ENCODE results near the gene RND2. TPM values are rescaled to one million over a fixed set of nuclear protein-coding genes. Genes with fewer than 3 reads are reported as not detected.

The RND2 gene
- total and polyA plus RNA-seq, 2 of the 13 experiments (the other 11 are each of a cell fraction or from before 2014, with no cell fraction given): 0.05 to 0.11 TPM

DNA sequence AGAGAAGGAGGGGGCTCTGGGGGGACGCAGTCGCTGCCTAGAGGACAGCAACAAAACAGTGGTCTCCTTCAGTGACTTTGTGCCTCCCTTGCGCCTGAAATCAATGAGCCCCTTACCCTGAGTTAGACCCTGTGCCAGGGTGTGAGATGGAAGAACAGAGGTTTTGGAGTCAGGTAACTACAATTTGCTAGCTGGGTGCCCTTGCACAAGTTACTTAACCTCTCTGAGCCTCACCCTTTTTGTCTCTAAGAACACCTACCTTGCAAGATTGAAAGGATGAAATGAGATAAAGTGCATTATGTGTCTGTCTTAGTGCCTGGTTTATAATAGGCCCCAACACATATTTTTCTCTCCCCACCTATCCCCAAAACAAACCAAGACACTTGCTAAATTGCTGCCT lies 9.9 kb downstream of the RND2 start:
- H3K9me3 ChIP-seq (ENCODE audit: low read length): no peaks in the 10 kb centered on the region
- ChIA-PET CTCF (ENCODE audit: low intra/inter-chr PET ratio, low total read pairs) (no interaction called here), POLR2A (interaction anchor here (2.3 kb wide), 1 partner anchor 37 kb away, joined by 6 read pairs; the partner anchor contains the start of gene RPL27)
- H3K4me1 ChIP-seq (ENCODE audit: insufficient read depth, low read length): peaks cover 44% of the 10 kb centered on the region
- no peak overlapping the region for H3K4me2 ChIP-seq (ENCODE audit: low read depth, low read length)
- no peaks in the 10 kb centered on the region for H3K36me3 ChIP-seq (replicated peaks in 1 of 2; ENCODE audit: control insufficient read depth in 1 of 2, insufficient read depth in 2 of 2, low read length in 2 of 2)
- WGBS (ENCODE audit: low lambda C conversion rate): 100% methylated on average over 3 of the region's 3 CpGs
- DNase-seq (ENCODE audit: low spot score) (no peak), ATAC-seq (no peak), FAIRE-seq (no peak)
- H3K27me3 ChIP-seq (ENCODE audit: control insufficient read depth in 1 of 2, insufficient read depth in 2 of 2, low read length in 2 of 2): no peaks in the 10 kb centered on the region
- H3K79me2 ChIP-seq (ENCODE audit: insufficient read depth, low read length): no peaks in the 10 kb centered on the region
- H3K27ac ChIP-seq (ENCODE audit: extremely low read length, insufficient read depth, low read length): no peak overlapping the region
- in situ Hi-C loops (cut with HindIII; ENCODE audit: extremely low pct_ligation_motif_present, low pct_unique_long_range_greater_than_20kb) (no loop called here), intact Hi-C loops (cut with micrococcal nuclease; ENCODE audit: unreplicated experiment) (no loop called here)
- H3K9ac ChIP-seq (ENCODE audit: insufficient read depth, low read depth, low read length): no peak overlapping the region
- no peaks in the 10 kb centered on the region for H4K20me1 ChIP-seq (ENCODE audit: insufficient read depth, low read length)
- H2AFZ ChIP-seq (ENCODE audit: low read length): no peak overlapping the region
- BruUV-seq (replicated peaks): no TSS peak
- peak; percentile 67; the same call in 1 of the 2 replicates for TF ChIP-seq ZNF768 (CRISPR knock-in tag; IDR thresholded peaks at IDR 0.05)
- TF ChIP-seq, protein P1, sequence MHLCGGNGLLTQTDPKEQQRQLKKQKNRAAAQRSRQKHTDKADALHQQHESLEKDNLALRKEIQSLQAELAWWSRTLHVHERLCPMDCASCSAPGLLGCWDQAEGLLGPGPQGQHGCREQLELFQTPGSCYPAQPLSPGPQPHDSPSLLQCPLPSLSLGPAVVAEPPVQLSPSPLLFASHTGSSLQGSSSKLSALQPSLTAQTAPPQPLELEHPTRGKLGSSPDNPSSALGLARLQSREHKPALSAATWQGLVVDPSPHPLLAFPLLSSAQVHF (CRISPR knock-in tag; IDR thresholded peaks at IDR 0.05): no peak
- no peak overlapping the region for H3K4me3 ChIP-seq (replicated peaks in 1 of 3; ENCODE audit: insufficient read depth in 1 of 3, low read depth in 2 of 3, low read length in 3 of 3)

DNA sequence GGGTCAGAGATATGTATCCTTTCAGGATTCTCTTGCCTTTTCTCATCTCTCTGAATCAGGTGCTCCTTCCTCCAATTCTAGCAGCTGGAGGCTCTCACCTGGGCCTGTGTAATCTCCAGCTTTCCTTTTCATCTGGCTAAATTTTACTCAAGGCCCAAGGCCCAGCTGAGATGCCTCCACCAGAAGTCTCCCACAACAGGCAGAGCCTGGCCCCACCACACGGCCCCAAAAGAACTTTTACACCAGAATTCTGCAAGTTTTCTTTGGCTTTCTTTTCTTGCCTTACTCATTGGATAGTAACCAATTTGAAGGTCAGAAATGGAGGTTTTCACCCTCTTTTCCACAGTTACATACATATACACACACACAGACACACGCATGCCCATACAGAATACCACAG lies 14.6 kb downstream of the RND2 start:
- no peak overlapping the region for H3K4me2 ChIP-seq (ENCODE audit: low read depth, low read length)
- H3K36me3 ChIP-seq (replicated peaks in 1 of 2; ENCODE audit: control insufficient read depth in 1 of 2, insufficient read depth in 2 of 2, low read length in 2 of 2): no peaks in the 10 kb centered on the region; a peak in 1 of 5 replicates
- no peaks in the 10 kb centered on the region for H3K9me3 ChIP-seq (ENCODE audit: low read length)
- no peak overlapping the region for H3K4me3 ChIP-seq (replicated peaks in 1 of 3; ENCODE audit: insufficient read depth in 1 of 3, low read depth in 2 of 3, low read length in 3 of 3)
- WGBS (ENCODE audit: low lambda C conversion rate): 92% methylated on average over 2 of the region's 2 CpGs
- no peaks in the 10 kb centered on the region for H3K79me2 ChIP-seq (ENCODE audit: insufficient read depth, low read length)
- peaks cover 48% of the 10 kb centered on the region for H3K4me1 ChIP-seq (ENCODE audit: insufficient read depth, low read length)
- intact Hi-C loops (cut with micrococcal nuclease; ENCODE audit: unreplicated experiment) (no loop called here), in situ Hi-C loops (cut with HindIII; ENCODE audit: extremely low pct_ligation_motif_present, low pct_unique_long_range_greater_than_20kb) (no loop called here)
- ChIA-PET POLR2A (interaction anchor here (1.4 to 2.9 kb wide), 3 partner anchors 12 to 41 kb away, joined by 4 to 10 read pairs (median 9); partner anchors contain the start of gene RPL27), CTCF (ENCODE audit: low intra/inter-chr PET ratio, low total read pairs) (no interaction called here)
- ATAC-seq (no peak), DNase-seq (ENCODE audit: low spot score) (no peak), FAIRE-seq (no peak)
- H3K9ac ChIP-seq (ENCODE audit: insufficient read depth, low read depth, low read length): no peak overlapping the region
- no peak overlapping the region for H3K27ac ChIP-seq (ENCODE audit: extremely low read length, insufficient read depth, low read length)
- H4K20me1 ChIP-seq (ENCODE audit: insufficient read depth, low read length): no peaks in the 10 kb centered on the region
- BruUV-seq (replicated peaks): no TSS peak
- no peaks in the 10 kb centered on the region for H3K27me3 ChIP-seq (ENCODE audit: control insufficient read depth in 1 of 2, insufficient read depth in 2 of 2, low read length in 2 of 2)
- H2AFZ ChIP-seq (ENCODE audit: low read length): no peak overlapping the region
- TF ChIP-seq CC2D1A (CRISPR knock-in tag; IDR thresholded peaks at IDR 0.05): no peak
- no peak for TF ChIP-seq CCDC6 (CRISPR knock-in tag; IDR thresholded peaks at IDR 0.05)
- no peak for TF ChIP-seq EED (CRISPR knock-in tag; IDR thresholded peaks at IDR 0.05)
- TF ChIP-seq TAF15 (IDR thresholded peaks at IDR 0.05; ENCODE audit: low read depth, low read length, poor library complexity, severe bottlenecking): no peak
- TF ChIP-seq ARID5B (CRISPR knock-in tag; IDR thresholded peaks at IDR 0.05): no peak
- TF ChIP-seq TRIM24 (CRISPR knock-in tag; IDR thresholded peaks at IDR 0.05): no peak
- no peak for TF ChIP-seq STAT5B (CRISPR knock-in tag; IDR thresholded peaks at IDR 0.05)
- no peak for TF ChIP-seq ZNF121 (CRISPR knock-in tag; IDR thresholded peaks at IDR 0.05)
- TF ChIP-seq ZNF441 (CRISPR knock-in tag; IDR thresholded peaks at IDR 0.05; ENCODE audit: borderline replicate concordance): no peak
- TF ChIP-seq JDP2 (CRISPR knock-in tag; IDR thresholded peaks at IDR 0.05; ENCODE audit: borderline replicate concordance): no peak
- TF ChIP-seq, protein P2, sequence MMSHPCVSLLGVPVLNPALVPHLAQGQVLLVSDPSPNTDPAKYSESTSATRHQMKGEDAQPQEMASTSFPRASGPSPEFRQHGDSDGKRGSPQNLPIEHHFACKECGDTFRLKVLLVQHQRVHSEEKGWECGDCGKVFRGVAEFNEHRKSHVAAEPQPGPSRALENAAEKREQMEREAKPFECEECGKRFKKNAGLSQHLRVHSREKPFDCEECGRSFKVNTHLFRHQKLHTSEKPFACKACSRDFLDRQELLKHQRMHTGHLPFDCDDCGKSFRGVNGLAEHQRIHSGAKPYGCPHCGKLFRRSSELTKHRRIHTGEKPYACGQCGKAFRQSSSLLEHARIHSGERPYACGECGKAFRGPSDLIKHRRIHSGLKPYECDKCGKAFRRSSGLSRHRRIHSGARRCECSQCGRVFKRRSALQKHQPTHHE (CRISPR knock-in tag; IDR thresholded peaks at IDR 0.05; ENCODE audit: borderline replicate concordance): no peak
- TF ChIP-seq ZNF558 (CRISPR knock-in tag; IDR thresholded peaks at IDR 0.05; ENCODE audit: borderline replicate concordance): no peak

Measured in HepG2 (cell line).